HG03135 (cell line): ENCODE results near the gene KDM7A.
A peak's percentile ranks its signal among the peaks of the same experiment; 100 is the strongest.

Experiments used
- ATAC-seq: cut with Tn5 transposase; IDR thresholded peaks from one replicate; pipeline ENCODE4 v1.9.1; 2021; ENCODE audit warnings: mild to moderate bottlenecking, moderate library complexity; ENCODE audit not compliant: unreplicated experiment

The KDM7A gene

GRCh38 chr7:140085447-140085846, 91.3 kb downstream of the KDM7A start:
- no peak for ATAC-seq

- ATAC-seq, result peak; percentile 85
Observed at GRCh38 chr7:140084972-140085371, 91.8 kb downstream of the KDM7A start.

GRCh38 chr7:140084142-140084655, 92.6 kb downstream of the KDM7A start:
- no peak for ATAC-seq

GRCh38 chr7:140082770-140083169, 94.0 kb downstream of the KDM7A start:
- no peak for ATAC-seq

GRCh38 chr7:140081774-140082425, 94.9 kb downstream of the KDM7A start:
- ATAC-seq, result no peak

- ATAC-seq, result no peak
Observed at GRCh38 chr7:140080919-140081318, 95.9 kb downstream of the KDM7A start.

GRCh38 chr7:140079121-140079536, 97.7 kb downstream of the KDM7A start:
- no peak for ATAC-seq

GRCh38 chr7:140078392-140078791, 98.4 kb downstream of the KDM7A start:
- ATAC-seq, result no peak

- no peak for ATAC-seq
Observed at GRCh38 chr7:140074780-140075179, 102.0 kb downstream of the KDM7A start.

- no peak for ATAC-seq
Observed at GRCh38 chr7:140070546-140070945, 106.2 kb downstream of the KDM7A start.

GRCh38 chr7:140069298-140069949, 107.4 kb downstream of the KDM7A start:
- ATAC-seq, result no peak

GRCh38 chr7:140068033-140068432, 108.8 kb downstream of the KDM7A start:
- no peak for ATAC-seq

GRCh38 chr7:140067052-140067451, 109.7 kb downstream of the KDM7A start:
- no peak for ATAC-seq

GRCh38 chr7:140062528-140063299, 114.1 kb downstream of the KDM7A start, which contains the start of gene PARP12:
PARP12 (minus strand) TSS chr7:140062951; CDS start chr7:140062847, 104 bp downstream.
- ATAC-seq, result peak; percentile 94

GRCh38 chr7:140062118-140062527, 114.7 kb downstream of the KDM7A start:
- ATAC-seq, result peak; percentile 32

GRCh38 chr7:140061607-140061930, 115.2 kb downstream of the KDM7A start:
- ATAC-seq, result no peak

- no peak for ATAC-seq
Observed at GRCh38 chr7:140060788-140061606, 115.8 kb downstream of the KDM7A start.

GRCh38 chr7:140060243-140060630, 116.5 kb downstream of the KDM7A start:
- ATAC-seq, result no peak

GRCh38 chr7:140059273-140060242, 117.2 kb downstream of the KDM7A start:
- no peak for ATAC-seq

GRCh38 chr7:140058517-140058916, 118.3 kb downstream of the KDM7A start:
- no peak for ATAC-seq
